ENCODE data around the gene IVL. TPM values are rescaled to one million over a fixed set of nuclear protein-coding genes. Genes with fewer than 3 reads are reported as not detected.

The IVL gene
- total RNA-seq, 2 experiments from 2014 or later: not detected

GRCh38 chr1:152878042-152878441, 30.3 kb upstream of the IVL start, which contains the start of gene SMCP:
SMCP (plus strand) TSS chr1:152878322; CDS start chr1:152884423, 6,101 bp downstream.
- Mint-ChIP-seq H3K27ac (no peak within 1 kb of the TSS), H3K4me1 (ENCODE audit: low read depth) (peaks cover 6% of the 10 kb centered on the region), H3K4me3 (no peak within 1 kb of the TSS), H3K36me3 (no peaks in the 10 kb centered on the region), H3K27me3 (peaks cover 6% of the 10 kb centered on the region), H3K9me3 (no peaks in the 10 kb centered on the region)
- POLR2A ChIA-PET: no interaction called here
- intact Hi-C loops (cut with micrococcal nuclease): no loop called here
- DNase-seq: peak; percentile 49
- CTCF ChIA-PET: interaction anchor here (0.6 to 1.8 kb wide), 6 partner anchors 9 to 315 kb away, joined by 3 to 7 read pairs (median 6); no protein-coding TSS in a partner anchor

- peaks cover 6% of the 10 kb centered on the region for H3K4me1 Mint-ChIP-seq (ENCODE audit: low read depth)
- no peaks in the 10 kb centered on the region for H3K9me3 Mint-ChIP-seq
- H3K4me3 Mint-ChIP-seq: no peak overlapping the region
- intact Hi-C loops (cut with micrococcal nuclease): no loop called here
- H3K27me3 Mint-ChIP-seq: peaks cover 6% of the 10 kb centered on the region
- no peak for DNase-seq
- no peaks in the 10 kb centered on the region for H3K36me3 Mint-ChIP-seq
- H3K27ac Mint-ChIP-seq: no peak overlapping the region
- ChIA-PET POLR2A (no interaction called here), CTCF (no interaction called here)
Measured at GRCh38 chr1:152879559-152880198, 28.7 kb upstream of the IVL start.

- Mint-ChIP-seq H3K4me3 (no peak overlapping the region), H3K36me3 (no peaks in the 10 kb centered on the region), H3K9me3 (no peaks in the 10 kb centered on the region), H3K4me1 (ENCODE audit: low read depth) (peaks cover 6% of the 10 kb centered on the region), H3K27ac (no peak overlapping the region), H3K27me3 (peaks cover 3% of the 10 kb centered on the region)
- no peak for DNase-seq
- CTCF ChIA-PET: no interaction called here
- POLR2A ChIA-PET: no interaction called here
- intact Hi-C loops (cut with micrococcal nuclease): no loop called here
Measured at GRCh38 chr1:152880316-152880715, 28.0 kb upstream of the IVL start.

GRCh38 chr1:152880907-152881306, 27.4 kb upstream of the IVL start:
- intact Hi-C loops (cut with micrococcal nuclease): no loop called here
- no peak overlapping the region for H3K4me3 Mint-ChIP-seq
- ChIA-PET POLR2A (no interaction called here), CTCF (no interaction called here)
- DNase-seq: peak; percentile 33
- no peaks in the 10 kb centered on the region for H3K9me3 Mint-ChIP-seq
- H3K36me3 Mint-ChIP-seq: no peaks in the 10 kb centered on the region
- H3K4me1 Mint-ChIP-seq (ENCODE audit: low read depth): peaks cover 6% of the 10 kb centered on the region
- H3K27ac Mint-ChIP-seq: no peak overlapping the region
- peaks cover 3% of the 10 kb centered on the region for H3K27me3 Mint-ChIP-seq

- intact Hi-C loops (cut with micrococcal nuclease): no loop called here
- Mint-ChIP-seq H3K27me3 (peaks cover 7% of the 10 kb centered on the region), H3K4me1 (ENCODE audit: low read depth) (peaks cover 6% of the 10 kb centered on the region), H3K4me3 (no peak overlapping the region), H3K9me3 (no peaks in the 10 kb centered on the region), H3K36me3 (no peaks in the 10 kb centered on the region), H3K27ac (no peak overlapping the region)
- CTCF ChIA-PET: no interaction called here
- DNase-seq: no peak
- POLR2A ChIA-PET: no interaction called here
Measured at GRCh38 chr1:152884085-152884484, 24.3 kb upstream of the IVL start.

- ChIA-PET POLR2A (no interaction called here), CTCF (no interaction called here)
- Mint-ChIP-seq H3K9me3 (no peaks in the 10 kb centered on the region), H3K4me3 (no peak overlapping the region), H3K27ac (no peak overlapping the region), H3K36me3 (no peaks in the 10 kb centered on the region), H3K27me3 (peaks cover 7% of the 10 kb centered on the region), H3K4me1 (ENCODE audit: low read depth) (peaks cover 6% of the 10 kb centered on the region)
- intact Hi-C loops (cut with micrococcal nuclease): no loop called here
- DNase-seq: no peak
Measured at GRCh38 chr1:152884506-152884905, 23.8 kb upstream of the IVL start.

GRCh38 chr1:152884966-152885624, 23.3 kb upstream of the IVL start:
- Mint-ChIP-seq H3K4me1 (ENCODE audit: low read depth) (peaks cover 6% of the 10 kb centered on the region), H3K27me3 (peaks cover 7% of the 10 kb centered on the region), H3K9me3 (no peaks in the 10 kb centered on the region), H3K36me3 (no peaks in the 10 kb centered on the region), H3K27ac (no peak overlapping the region), H3K4me3 (no peak overlapping the region)
- intact Hi-C loops (cut with micrococcal nuclease): no loop called here
- POLR2A ChIA-PET: no interaction called here
- CTCF ChIA-PET: no interaction called here
- DNase-seq: no peak

GRCh38 chr1:152886085-152886484, 22.3 kb upstream of the IVL start:
- CTCF ChIA-PET: no interaction called here
- POLR2A ChIA-PET: no interaction called here
- intact Hi-C loops (cut with micrococcal nuclease): no loop called here
- Mint-ChIP-seq H3K4me3 (no peak overlapping the region), H3K9me3 (no peaks in the 10 kb centered on the region), H3K27ac (no peak overlapping the region), H3K36me3 (no peaks in the 10 kb centered on the region), H3K27me3 (peaks cover 7% of the 10 kb centered on the region), H3K4me1 (ENCODE audit: low read depth) (no peaks in the 10 kb centered on the region)
- DNase-seq: no peak

- ChIA-PET POLR2A (no interaction called here), CTCF (no interaction called here)
- H3K27me3 Mint-ChIP-seq: peaks cover 9% of the 10 kb centered on the region
- no peak for DNase-seq
- no peaks in the 10 kb centered on the region for H3K36me3 Mint-ChIP-seq
- intact Hi-C loops (cut with micrococcal nuclease): no loop called here
- no peaks in the 10 kb centered on the region for H3K9me3 Mint-ChIP-seq
- H3K4me1 Mint-ChIP-seq (ENCODE audit: low read depth): no peaks in the 10 kb centered on the region
- no peak overlapping the region for H3K27ac Mint-ChIP-seq
- H3K4me3 Mint-ChIP-seq: no peak overlapping the region
Measured at GRCh38 chr1:152886758-152887409, 21.5 kb upstream of the IVL start.

- intact Hi-C loops (cut with micrococcal nuclease): no loop called here
- H3K36me3 Mint-ChIP-seq: no peaks in the 10 kb centered on the region
- H3K27me3 Mint-ChIP-seq: peaks cover 9% of the 10 kb centered on the region
- H3K4me3 Mint-ChIP-seq: no peak overlapping the region
- H3K9me3 Mint-ChIP-seq: no peaks in the 10 kb centered on the region
- no peak overlapping the region for H3K27ac Mint-ChIP-seq
- DNase-seq: no peak
- ChIA-PET CTCF (interaction anchor here (1.8 kb wide), 1 partner anchor 10 kb away, joined by 5 read pairs; the partner anchor contains the start of gene SMCP), POLR2A (no interaction called here)
- no peaks in the 10 kb centered on the region for H3K4me1 Mint-ChIP-seq (ENCODE audit: low read depth)
Measured at GRCh38 chr1:152888126-152888525, 20.2 kb upstream of the IVL start.

GRCh38 chr1:152899027-152899426, 9.3 kb upstream of the IVL start:
- Mint-ChIP-seq H3K36me3 (no peaks in the 10 kb centered on the region), H3K4me1 (ENCODE audit: low read depth) (no peaks in the 10 kb centered on the region), H3K27me3 (peaks cover 24% of the 10 kb centered on the region), H3K9me3 (no peaks in the 10 kb centered on the region), H3K27ac (no peak overlapping the region), H3K4me3 (no peak overlapping the region)
- CTCF ChIA-PET: interaction anchor here (0.9 kb wide), 1 partner anchor 28 kb away, joined by 3 read pairs; no protein-coding TSS in a partner anchor
- POLR2A ChIA-PET: no interaction called here
- DNase-seq: no peak
- intact Hi-C loops (cut with micrococcal nuclease): no loop called here

- POLR2A ChIA-PET: no interaction called here
- intact Hi-C loops (cut with micrococcal nuclease): no loop called here
- DNase-seq: no peak
- Mint-ChIP-seq H3K4me3 (no peak overlapping the region), H3K27ac (no peak overlapping the region), H3K4me1 (ENCODE audit: low read depth) (no peaks in the 10 kb centered on the region), H3K27me3 (peaks cover 19% of the 10 kb centered on the region), H3K36me3 (no peaks in the 10 kb centered on the region), H3K9me3 (no peaks in the 10 kb centered on the region)
- CTCF ChIA-PET: no interaction called here
Measured at GRCh38 chr1:152899883-152900282, 8.5 kb upstream of the IVL start.

- Mint-ChIP-seq H3K27ac (no peak overlapping the region), H3K9me3 (no peaks in the 10 kb centered on the region), H3K4me1 (ENCODE audit: low read depth) (no peaks in the 10 kb centered on the region), H3K27me3 (peaks cover 22% of the 10 kb centered on the region), H3K4me3 (no peak overlapping the region), H3K36me3 (no peaks in the 10 kb centered on the region)
- CTCF ChIA-PET: interaction anchor here (0.6 to 1.0 kb wide), 2 partner anchors 14 to 31 kb away, joined by 3 read pairs; no protein-coding TSS in a partner anchor
- intact Hi-C loops (cut with micrococcal nuclease): no loop called here
- POLR2A ChIA-PET: no interaction called here
- no peak for DNase-seq
Measured at GRCh38 chr1:152901631-152902030, 6.7 kb upstream of the IVL start.
